Chondrocyte (in vitro differentiated cells): Measurements from ENCODE around the gene MIER3. TPM values are rescaled to one million over a fixed set of nuclear protein-coding genes. Genes with fewer than 3 reads are reported as not detected.

ENCODE experiments used
- DNase-seq: peaks from one replicate; pipeline ENCODE4 v3.0.0; 2021; ENCODE audit warnings: mixed read lengths, low spot score
- H3K27ac Mint-ChIP-seq: one replicate; pipeline ENCODE4 v1.8.0; 2021; ENCODE audit warnings: mild to moderate bottlenecking, moderate library complexity, mixed read lengths; ENCODE audit not compliant: unreplicated experiment
- H3K27me3 Mint-ChIP-seq: 2 replicates; pipeline ENCODE4 v1.8.0; 2021; ENCODE audit warnings: low read depth, mixed read lengths
- H3K36me3 Mint-ChIP-seq: 2 replicates; pipeline ENCODE4 v1.8.0; 2021; ENCODE audit warnings: low read depth, mixed read lengths
- H3K4me1 Mint-ChIP-seq: 2 replicates; pipeline ENCODE4 v1.8.0; 2021; ENCODE audit warnings: low read depth, mild to moderate bottlenecking, mixed read lengths
- H3K4me3 Mint-ChIP-seq: one replicate; pipeline ENCODE4 v1.8.0; 2021; ENCODE audit warnings: mild to moderate bottlenecking, moderate library complexity, mixed read lengths; ENCODE audit not compliant: unreplicated experiment
- H3K9me3 Mint-ChIP-seq: 2 replicates; pipeline ENCODE4 v1.8.0; 2021; ENCODE audit warnings: low read depth, mixed read lengths
- total RNA-seq: library from RNA; stranded (reverse); gene quantifications from 3 replicates; pipeline ENCODE4 v1.2.1, GENCODE V29; 2021
- TF ChIP-seq, protein P1 (sequence below): fragments of 200-600 bp; sonication (generic); IDR thresholded peaks from 2 replicates; pipeline ENCODE4 v1.5.0; 2021; ENCODE audit warnings: antibody characterized with exemption, mild to moderate bottlenecking, moderate library complexity

Gene MIER3
- total RNA-seq, 1 donor from 2014 or later = 25.7 TPM

DNA sequence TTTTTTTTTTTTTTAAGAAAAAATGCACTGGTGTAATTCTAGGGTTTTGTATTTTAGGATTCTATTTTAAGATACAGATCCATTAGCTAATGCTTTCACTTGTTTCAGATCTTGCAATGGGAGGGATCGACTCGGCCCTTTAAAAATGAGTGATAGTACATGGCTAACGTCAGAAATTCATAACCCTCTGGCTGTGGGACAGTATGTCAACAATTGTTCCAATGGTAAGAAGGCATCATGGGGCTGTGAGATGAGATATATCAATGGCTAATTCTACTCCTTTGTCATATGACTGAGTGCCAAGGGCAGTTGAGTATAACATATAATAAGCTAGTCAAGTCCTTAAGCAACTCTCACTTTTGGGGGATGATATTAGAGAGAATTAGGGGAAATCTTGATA, 38.2 kb downstream of the MIER3 start:
- Mint-ChIP-seq H3K27ac (no peak overlapping the region), H3K4me3 (no peak overlapping the region), H3K9me3 (no peaks in the 10 kb centered on the region), H3K4me1 (peaks cover 16% of the 10 kb centered on the region), H3K36me3 (peaks cover 3% of the 10 kb centered on the region), H3K27me3 (no peaks in the 10 kb centered on the region)
- TF ChIP-seq, protein P1, sequence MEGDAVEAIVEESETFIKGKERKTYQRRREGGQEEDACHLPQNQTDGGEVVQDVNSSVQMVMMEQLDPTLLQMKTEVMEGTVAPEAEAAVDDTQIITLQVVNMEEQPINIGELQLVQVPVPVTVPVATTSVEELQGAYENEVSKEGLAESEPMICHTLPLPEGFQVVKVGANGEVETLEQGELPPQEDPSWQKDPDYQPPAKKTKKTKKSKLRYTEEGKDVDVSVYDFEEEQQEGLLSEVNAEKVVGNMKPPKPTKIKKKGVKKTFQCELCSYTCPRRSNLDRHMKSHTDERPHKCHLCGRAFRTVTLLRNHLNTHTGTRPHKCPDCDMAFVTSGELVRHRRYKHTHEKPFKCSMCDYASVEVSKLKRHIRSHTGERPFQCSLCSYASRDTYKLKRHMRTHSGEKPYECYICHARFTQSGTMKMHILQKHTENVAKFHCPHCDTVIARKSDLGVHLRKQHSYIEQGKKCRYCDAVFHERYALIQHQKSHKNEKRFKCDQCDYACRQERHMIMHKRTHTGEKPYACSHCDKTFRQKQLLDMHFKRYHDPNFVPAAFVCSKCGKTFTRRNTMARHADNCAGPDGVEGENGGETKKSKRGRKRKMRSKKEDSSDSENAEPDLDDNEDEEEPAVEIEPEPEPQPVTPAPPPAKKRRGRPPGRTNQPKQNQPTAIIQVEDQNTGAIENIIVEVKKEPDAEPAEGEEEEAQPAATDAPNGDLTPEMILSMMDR = no peak
- DNase-seq = no peak

DNA sequence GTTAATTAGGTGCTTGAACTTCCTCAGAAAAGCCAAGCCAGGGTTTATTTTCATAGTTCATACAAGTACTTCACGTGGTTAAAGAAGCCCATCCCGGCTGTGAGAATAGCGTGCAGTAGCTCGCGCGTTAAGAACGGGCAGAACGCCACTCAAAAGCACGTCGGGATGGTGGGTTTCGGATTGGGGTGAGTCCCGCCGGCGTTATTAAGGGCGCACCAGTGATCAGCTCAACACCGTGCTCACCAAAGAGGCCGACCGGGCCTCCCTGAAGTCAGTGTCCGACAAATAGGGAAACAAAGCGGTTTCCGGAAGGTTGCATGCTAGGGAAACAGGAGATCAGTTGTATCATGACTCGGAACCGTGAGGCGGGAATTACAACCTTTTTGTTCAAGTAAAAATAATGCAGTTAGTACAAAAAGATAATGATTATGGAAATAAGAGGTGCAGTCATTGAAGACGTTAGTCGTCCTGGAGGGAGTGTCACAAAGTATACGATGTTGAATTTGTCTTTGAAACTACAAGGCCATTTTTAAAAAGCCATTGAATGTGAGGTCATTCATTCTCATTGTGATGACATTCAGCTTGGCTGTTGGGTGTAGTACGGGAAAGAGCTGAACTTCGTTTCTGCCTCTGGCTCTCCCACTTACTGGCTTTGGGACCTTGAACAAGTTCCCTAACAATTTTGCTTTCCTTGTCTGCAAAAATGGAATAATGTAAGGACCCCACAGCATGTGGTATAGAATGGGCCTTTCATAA, 41.5 kb downstream of the MIER3 start:
- H3K27me3 Mint-ChIP-seq = no peaks in the 10 kb centered on the region
- TF ChIP-seq, protein P1 = no peak
- peaks cover 5% of the 10 kb centered on the region for H3K36me3 Mint-ChIP-seq
- peaks cover 4% of the 10 kb centered on the region for H3K9me3 Mint-ChIP-seq
- DNase-seq = no peak
- H3K4me1 Mint-ChIP-seq = peaks cover 21% of the 10 kb centered on the region
- peak overlapping the region; percentile 96 for H3K27ac Mint-ChIP-seq
- H3K4me3 Mint-ChIP-seq = peak overlapping the region; percentile 88

DNA sequence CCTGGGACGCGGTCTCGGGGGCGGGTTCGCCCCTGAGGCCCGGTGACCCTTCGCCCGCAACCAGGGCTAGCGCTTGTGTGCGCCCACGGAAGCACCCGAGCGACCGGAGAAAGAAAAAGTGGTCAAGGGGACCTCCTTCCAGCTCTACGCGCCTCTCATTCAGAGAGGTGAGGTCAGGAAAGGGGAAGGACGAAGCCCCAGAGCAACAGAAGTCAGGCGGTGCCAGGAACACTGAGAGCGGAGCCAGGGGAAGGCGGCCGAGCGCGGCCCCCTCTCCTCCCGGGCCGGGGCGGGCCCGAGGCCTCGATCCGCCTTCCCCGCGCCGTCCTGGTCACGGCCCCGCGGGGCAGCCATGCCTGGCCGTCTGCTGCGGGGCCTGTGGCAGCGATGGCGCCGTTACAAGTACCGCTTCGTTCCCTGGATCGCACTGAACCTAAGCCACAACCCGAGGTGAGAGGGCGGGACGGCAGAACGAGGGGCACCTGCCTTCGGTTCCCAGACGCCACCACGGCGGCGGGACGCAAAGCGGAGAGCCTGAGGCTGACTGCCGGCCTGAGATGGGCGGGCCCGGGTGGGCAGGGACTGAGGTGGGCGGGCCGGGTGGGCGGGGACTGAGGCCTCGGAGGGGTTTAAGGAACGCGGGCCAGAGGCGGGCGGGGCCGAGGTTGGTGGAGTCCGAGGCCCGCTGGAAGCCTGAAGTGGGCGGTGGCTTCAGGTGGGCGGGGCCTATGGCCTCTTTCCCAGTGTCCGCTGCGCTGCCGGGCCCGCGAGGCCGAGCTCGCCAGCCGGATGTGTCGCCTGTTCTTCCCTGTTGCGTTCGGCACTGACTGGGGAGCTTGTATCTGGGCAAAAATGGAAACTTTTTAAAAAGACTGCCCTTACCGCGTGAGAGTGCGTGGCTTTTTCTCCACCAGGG, 42.4 kb downstream of the MIER3 start, which contains the start of gene SETD9:
TSS of gene SETD9 (plus strand) at position 303 of the 916 bp plus-strand sequence. CDS start at position 353, 50 bp downstream.
- Mint-ChIP-seq H3K27me3 (no peaks in the 10 kb centered on the region), H3K4me1 (peaks cover 21% of the 10 kb centered on the region), H3K27ac (peak within 1 kb of the TSS; percentile 96), H3K36me3 (peaks cover 5% of the 10 kb centered on the region), H3K9me3 (peaks cover 4% of the 10 kb centered on the region), H3K4me3 (peak within 1 kb of the TSS; percentile 88)
- TF ChIP-seq, protein P1 = no peak
- DNase-seq = peak; percentile 99

DNA sequence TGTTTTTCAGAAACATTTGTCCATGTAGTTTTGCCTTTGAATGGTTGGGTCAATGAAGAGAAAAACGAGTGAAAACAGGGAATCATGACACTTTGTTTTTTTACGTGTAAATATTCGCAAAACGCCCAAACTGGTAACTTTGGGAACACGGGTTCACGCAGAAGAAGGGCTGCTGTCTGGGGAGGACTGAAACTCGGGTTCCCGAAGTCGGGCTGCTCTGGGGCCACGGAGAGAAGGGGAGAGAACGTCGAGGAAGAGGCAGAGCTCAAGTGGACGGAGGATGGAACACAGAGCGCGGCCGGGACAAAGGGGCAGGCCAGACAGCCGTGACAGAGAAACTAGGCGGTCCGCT, 43.0 kb downstream of the MIER3 start:
- DNase-seq = peak; percentile 92
- H3K27ac Mint-ChIP-seq = peak overlapping the region; percentile 93
- H3K4me1 Mint-ChIP-seq = peaks cover 21% of the 10 kb centered on the region
- H3K27me3 Mint-ChIP-seq = no peaks in the 10 kb centered on the region
- TF ChIP-seq, protein P1 = no peak
- H3K4me3 Mint-ChIP-seq = peak overlapping the region; percentile 80
- peaks cover 7% of the 10 kb centered on the region for H3K9me3 Mint-ChIP-seq
- H3K36me3 Mint-ChIP-seq = peaks cover 5% of the 10 kb centered on the region

DNA sequence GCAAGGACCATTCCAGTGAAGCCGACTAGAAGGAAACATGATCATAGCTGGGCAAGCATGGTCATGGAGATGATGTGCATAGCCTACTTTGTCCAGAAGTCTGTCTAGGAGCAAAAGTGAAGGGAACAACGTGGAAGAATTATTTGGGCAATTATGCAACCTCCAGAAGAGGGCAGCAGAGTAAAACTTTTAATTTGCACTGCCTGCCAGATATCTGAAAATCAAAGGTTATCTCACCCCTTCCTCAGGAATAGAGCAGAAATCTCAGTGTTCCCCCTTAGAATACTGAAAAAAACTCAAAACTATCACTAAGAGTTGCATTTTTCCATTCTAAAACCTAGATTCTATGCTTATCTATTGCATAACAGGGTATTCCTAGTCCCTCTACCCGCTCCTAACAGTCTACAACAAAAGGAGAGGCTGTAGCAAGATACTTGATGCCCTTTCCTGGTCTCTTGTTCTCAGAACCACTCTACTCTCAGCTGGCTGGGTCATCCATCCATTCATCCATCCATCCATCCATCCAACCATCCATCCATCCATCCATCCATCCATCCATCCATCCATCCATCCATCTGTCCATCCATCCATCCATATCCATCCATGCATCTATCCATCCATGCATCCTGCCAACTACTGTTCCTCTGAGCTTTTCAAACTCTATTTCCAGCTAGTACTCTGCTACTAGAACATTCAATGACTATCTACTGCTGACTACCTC, 50.9 kb downstream of the MIER3 start:
- no peak for DNase-seq
- Mint-ChIP-seq H3K27ac (no peak overlapping the region), H3K36me3 (peaks cover 2% of the 10 kb centered on the region), H3K27me3 (no peaks in the 10 kb centered on the region), H3K4me1 (no peaks in the 10 kb centered on the region), H3K4me3 (no peak overlapping the region), H3K9me3 (peaks cover 3% of the 10 kb centered on the region)
- TF ChIP-seq, protein P1 = peak; percentile 92
